HL-60 (cell line): ENCODE measurements around the gene GALNT14.

Experiments used
- CTCF ChIP-seq: IDR thresholded peaks from one replicate; pipeline ENCODE4 v1.5.1; 2011; ENCODE audit warnings: low read length, control low read depth, inconsistent platforms; ENCODE audit not compliant: insufficient read depth
- GABPA ChIP-seq: IDR thresholded peaks from 2 replicates; pipeline ENCODE4 v1.6.1; 2012; ENCODE audit warnings: low read depth

DNA sequence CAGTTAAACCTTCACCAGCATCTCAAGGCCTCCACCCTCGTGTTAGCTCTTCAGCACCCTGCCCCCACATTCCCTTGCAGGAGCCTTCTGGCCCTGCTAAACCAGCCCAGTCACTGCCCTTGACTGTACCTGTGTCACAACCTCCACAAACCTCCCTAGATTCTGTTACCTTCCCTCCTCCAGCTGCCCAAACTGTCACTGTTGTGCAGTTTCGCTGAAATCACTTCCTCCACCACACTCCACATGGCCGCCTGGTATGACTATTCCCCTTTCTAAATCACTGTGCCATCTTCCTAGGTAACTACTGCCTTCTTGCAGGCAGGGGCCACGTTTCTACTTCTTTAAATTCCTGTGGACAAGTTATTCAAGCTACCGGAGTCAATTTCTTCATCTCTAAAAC lies 160.2 kb downstream of the GALNT14 start:
- TF ChIP-seq CTCF (no peak), GABPA (no peak)
